IPS DF 4.7 (cell line): ENCODE measurements around the gene ST3GAL2.
"Not testable (repeated sequence)": the region's sequence is repeated elsewhere in the genome, so short reads cannot be mapped to it uniquely, and the experiment has no call there.

ENCODE experiments used
- DNase-seq: peaks from one replicate; pipeline ENCODE4 v3.0.0-alpha.2; 2013; ENCODE audit warnings: low spot score; ENCODE audit errors: extremely low read depth

The ST3GAL2 gene

DNA sequence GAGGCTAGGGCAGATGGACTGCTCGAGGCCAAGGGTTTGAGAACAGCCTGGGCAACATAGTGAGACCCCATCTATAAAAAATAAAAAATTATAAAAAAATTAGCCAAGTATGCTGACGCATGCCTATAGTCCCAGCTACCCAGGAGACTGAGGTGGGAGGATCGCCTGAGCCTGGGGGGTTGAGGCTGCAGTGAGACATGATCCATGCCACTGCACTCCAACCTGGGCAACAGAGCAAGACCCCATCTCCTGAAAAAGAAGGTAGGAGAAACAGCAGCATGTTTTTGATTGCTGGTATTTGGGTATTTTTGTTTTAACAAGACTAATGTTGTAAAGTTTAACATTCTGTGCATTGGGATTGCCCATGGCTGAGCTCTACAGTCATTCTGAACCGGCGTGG, 101.1 kb downstream of the ST3GAL2 start:
- no peak for DNase-seq

- not testable (repeated sequence) for DNase-seq
Observed at GRCh38 chr16:70332728-70333127, 106.2 kb downstream of the ST3GAL2 start.

DNA sequence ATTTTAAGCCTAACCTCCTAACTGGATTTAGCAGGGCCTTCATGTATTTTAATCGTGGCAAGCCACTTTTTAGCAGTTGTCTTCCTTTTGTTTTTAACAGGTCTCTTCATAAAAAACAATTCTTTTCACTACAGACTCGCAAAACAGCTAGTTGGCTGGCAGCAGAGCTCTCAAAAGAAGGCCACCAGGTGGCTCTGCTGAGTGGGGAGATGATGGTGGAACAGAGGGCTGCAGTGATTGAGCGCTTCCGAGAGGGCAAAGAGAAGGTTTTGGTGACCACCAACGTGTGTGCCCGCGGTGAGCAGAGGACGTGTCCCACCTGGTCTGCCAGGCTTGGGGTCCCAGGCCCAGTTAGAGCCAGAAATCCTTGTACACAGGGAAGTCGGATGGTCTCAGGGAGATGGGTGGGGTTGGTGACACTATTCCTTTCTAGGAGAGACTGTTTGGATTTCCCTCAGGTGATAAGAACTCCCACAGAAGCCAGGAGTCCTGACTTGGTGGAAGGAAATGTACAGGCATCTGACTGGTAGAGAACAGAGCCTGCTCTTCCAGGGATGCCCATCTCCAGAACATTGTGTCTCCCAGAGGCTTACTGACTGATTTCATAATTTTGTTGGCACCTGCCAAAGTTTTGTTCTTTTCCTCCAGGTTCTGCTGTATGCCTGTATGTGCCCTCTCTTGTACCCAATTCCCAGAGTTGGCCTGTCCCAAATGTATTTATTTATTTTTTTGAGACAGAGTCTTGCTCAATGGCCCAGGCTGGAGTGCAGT, 107.1 kb downstream of the ST3GAL2 start:
- no peak for DNase-seq

- DNase-seq = no peak
Observed at GRCh38 chr16:70331091-70331490, 107.8 kb downstream of the ST3GAL2 start.
